Measurements from ENCODE around the gene EXOC4.

EXOC4 gene

GRCh38 chr7:133365917-133366316, 113.0 kb downstream of the EXOC4 start:
- no peak for DNase-seq (ENCODE audit: low spot score)

- DNase-seq (ENCODE audit: low spot score), result no peak
Observed at GRCh38 chr7:133367561-133367960, 114.7 kb downstream of the EXOC4 start.

- DNase-seq (ENCODE audit: low spot score), result no peak
Observed at GRCh38 chr7:133369130-133369529, 116.3 kb downstream of the EXOC4 start.

DNA sequence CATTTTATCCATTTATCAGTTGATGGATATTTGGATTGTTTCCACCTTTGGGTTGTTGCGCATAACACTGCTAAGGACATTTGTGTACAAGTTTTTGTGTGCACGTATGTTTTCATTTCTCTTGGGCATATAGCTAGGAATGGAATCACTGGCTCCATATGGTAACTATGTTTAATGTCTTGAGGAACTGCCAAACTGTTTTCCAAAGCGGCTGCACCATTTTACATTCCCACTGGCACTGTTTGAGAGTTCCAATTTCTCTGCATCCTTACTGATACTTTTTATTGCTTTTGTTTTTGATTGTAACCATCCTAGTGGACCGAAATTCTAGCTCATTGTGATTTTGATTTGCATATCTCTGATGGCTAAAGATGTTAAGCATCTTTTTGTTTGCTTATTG, 118.7 kb downstream of the EXOC4 start:
- no peak for DNase-seq (ENCODE audit: low spot score)

GRCh38 chr7:133372337-133372736, 119.5 kb downstream of the EXOC4 start:
- DNase-seq (ENCODE audit: low spot score), result no peak

GRCh38 chr7:133376514-133376913, 123.6 kb downstream of the EXOC4 start:
- no peak for DNase-seq (ENCODE audit: low spot score)

DNA sequence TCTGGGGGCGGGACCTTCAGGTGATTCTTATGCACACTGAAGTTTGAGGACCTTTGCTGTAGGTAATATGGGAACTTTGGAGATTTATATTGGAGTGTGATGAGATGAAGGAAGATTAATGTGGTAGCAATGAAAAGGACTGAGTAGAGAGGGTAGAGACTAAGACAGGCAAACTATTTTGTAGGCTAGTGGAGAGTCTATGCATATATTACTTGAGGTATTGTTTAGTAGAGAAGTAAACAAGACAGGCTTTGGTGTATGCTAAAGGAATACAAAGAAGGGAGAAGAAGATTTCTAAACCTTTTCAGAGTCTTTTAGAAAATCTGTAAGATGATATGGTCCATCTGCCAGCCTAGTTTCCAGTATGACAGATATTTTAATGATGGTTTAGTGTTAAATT, 129.1 kb downstream of the EXOC4 start:
- DNase-seq (ENCODE audit: low spot score), result no peak

DNA sequence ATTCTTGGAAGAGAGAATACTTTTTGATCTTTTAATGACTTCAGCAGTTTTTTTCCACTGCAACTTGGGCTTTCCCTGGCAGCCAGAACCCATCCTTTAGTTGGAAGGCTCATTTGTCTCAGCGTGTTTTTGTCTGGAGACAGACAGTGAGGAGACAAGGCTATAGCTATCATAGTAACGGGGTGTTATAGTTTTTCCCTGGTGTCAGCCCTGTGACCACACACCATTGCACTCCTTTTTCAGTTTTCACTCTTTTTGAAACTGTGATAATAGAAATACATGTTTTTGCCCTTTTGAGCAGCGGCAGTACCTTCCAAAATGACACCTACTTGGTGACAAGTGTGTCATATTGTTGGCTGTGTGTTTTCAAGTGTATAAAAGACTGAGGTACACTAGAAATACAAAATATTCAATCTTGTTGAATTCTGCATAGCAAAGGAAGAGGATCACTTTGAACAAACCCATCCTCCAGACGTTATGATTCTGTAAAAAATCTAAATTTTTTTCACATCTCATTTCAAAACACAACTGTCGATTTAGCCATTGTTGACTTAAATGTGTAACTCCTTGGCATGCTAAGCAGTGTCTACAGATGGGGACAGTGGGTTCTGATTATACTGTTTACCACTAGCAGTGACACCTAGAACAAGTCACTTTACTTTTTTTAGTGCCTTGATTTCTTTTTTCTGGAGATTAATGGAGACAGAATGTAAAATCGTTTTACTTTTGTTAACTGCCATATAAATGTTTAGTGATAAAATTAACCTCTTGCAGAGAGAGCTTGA, 130.1 kb downstream of the EXOC4 start:
- no peak for DNase-seq (ENCODE audit: low spot score)

DNA sequence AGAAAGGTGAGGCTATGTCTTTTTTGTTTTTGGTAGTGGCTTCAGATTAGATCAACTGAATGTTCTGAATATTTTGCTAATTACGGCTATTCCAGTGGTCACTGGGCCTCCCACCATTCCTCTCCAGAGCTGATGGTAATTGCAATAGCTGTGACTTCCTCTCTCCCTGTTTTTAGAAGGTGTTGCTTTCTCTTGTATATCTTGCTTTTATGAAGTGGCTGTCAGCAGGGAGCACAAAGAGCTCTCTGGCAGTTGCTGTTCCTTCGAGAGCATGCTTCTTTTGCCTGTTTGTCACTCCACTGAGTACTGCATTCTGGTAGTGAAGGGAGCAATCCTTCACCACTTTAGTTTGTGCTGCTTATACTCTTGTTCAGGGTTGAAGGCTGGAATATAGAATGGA, 133.3 kb downstream of the EXOC4 start:
- no peak for DNase-seq (ENCODE audit: low spot score)

- DNase-seq (ENCODE audit: low spot score), result no peak
Observed at GRCh38 chr7:133389727-133390126, 136.8 kb downstream of the EXOC4 start.

DNA sequence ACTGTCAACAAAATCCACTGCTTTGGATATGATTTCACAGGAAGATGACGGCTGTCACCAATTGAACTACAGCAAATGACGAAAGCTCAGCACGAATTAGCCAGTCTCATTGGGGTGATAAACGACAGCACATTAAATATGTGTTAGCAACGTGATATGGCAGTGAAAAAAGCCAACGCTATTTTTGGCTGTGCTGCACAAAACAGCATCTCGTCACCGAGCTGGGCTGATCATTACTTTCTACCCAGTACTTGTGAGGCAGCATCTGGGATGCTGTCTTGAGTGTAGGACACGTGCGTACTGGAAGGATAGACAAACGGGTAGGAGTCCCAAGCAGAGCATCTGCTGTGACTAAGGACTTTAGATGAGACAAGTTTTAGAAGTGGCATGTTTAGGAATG, 138.3 kb downstream of the EXOC4 start:
- DNase-seq (ENCODE audit: low spot score), result no peak

DNA sequence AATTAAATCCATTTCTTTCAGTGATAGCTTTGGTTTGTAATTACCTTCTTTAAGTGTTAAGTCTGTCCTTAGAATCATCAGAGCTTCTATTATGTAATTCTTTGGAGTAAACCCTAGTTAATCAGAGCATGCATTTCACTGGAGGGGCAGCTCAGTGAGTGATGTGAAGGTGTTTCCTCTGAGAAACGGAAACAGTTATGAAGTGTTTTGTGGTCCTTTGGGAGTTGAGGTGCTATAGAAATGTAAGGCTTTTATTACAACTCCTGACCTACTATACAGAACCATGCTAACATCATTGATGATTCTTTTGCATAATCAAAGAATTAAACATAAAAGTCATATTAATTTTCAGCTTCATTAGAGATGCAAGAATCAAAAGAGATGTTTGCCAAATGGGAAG, 141.5 kb downstream of the EXOC4 start:
- no peak for DNase-seq (ENCODE audit: low spot score)

- DNase-seq (ENCODE audit: low spot score), result no peak
Observed at GRCh38 chr7:133395551-133395950, 142.7 kb downstream of the EXOC4 start.

- no peak for DNase-seq (ENCODE audit: low spot score)
Observed at GRCh38 chr7:133398506-133398905, 145.6 kb downstream of the EXOC4 start.

GRCh38 chr7:133401225-133401624, 148.3 kb downstream of the EXOC4 start:
- no peak for DNase-seq (ENCODE audit: low spot score)

GRCh38 chr7:133408212-133408611, 155.3 kb downstream of the EXOC4 start:
- DNase-seq (ENCODE audit: low spot score), result no peak

DNA sequence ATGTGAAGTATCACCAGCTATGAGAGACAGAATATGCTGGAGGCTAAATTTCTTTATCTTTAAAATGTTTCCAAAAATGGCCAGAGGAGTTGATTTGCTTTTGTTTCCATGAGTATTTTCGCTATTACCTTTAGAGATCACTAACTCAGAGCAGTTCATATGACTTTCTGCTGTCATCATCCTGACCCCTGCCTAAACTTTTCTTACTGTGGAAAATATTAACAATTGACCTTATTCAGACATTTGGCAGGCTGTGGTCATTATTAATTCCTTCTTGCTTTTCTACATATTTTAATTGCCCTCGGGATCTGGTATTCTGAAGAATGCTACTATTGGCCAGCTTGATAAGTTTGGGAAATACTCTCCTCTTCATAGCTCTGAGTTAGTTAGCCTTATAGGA, 156.5 kb downstream of the EXOC4 start:
- DNase-seq (ENCODE audit: low spot score), result no peak

GRCh38 chr7:133409966-133410365, 157.1 kb downstream of the EXOC4 start:
- no peak for DNase-seq (ENCODE audit: low spot score)

DNA sequence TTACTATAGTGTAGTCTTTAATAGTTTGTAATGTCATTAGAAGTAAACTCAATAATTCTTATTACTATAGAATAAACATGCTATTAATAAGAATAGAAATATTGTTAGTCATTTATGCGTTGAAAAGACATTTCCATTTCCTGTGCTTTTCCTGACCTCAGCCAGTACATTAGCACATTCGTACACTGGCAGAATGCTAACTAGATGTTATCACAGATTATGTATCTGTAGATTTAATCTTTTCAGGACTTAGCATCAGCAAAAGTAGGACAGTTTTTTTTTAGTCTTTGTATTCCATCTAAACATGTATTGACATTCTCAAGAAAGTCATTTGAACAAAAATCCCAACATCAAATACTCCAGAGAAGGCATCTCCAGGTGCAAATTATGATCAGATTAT, 158.5 kb downstream of the EXOC4 start:
- DNase-seq (ENCODE audit: low spot score), result no peak

DNA sequence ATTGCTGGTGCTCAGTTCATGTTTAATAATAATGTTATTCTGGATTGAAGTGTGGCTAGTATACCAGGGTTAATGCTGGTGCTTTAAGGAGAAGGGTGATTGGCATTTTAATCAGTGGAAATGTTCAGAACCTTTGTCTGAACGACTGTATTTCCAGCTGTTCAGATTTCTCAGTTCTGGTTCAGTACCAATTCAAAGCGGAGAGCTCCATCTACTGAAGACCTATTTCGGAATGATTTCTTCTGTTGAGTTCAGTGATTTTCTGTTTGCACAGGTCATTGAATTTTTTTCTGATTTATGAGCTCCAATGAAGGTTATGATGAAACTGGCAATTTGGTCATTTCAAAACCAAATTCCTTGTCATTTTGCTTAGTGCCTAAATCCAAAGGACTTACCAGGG, 160.1 kb downstream of the EXOC4 start:
- DNase-seq (ENCODE audit: low spot score), result no peak

- DNase-seq (ENCODE audit: low spot score), result no peak
Observed at GRCh38 chr7:133419041-133419440, 166.2 kb downstream of the EXOC4 start.

DNA sequence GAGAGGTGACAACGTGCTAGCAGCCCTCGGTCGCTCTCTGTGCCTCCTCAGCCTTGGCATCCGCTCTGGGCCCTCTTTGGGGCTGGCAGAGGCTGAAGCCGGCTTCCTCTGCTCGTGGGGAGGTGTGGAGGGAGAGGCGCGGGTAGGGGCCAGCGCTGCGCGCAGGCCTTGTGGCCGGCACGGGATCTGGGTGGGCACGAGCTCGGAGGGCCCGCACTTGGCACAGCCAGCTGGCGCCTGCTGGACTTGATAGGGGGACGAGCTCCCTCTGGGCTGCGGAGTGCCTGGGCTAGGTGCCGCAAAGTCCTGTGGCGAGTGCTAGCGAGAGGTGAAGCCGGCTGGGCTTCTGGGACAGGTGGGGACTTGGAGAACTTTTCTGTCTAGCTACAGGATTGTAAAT, 170.7 kb downstream of the EXOC4 start:
- DNase-seq (ENCODE audit: low spot score), result no peak

- DNase-seq (ENCODE audit: low spot score), result no peak
Observed at GRCh38 chr7:133428326-133428725, 175.4 kb downstream of the EXOC4 start.

- DNase-seq (ENCODE audit: low spot score), result no peak
Observed at GRCh38 chr7:133428876-133429275, 176.0 kb downstream of the EXOC4 start.

Data from LoVo (cell line).